SK-N-SH treated with all-trans-retinoic acid at 6 μM for 48 hours (cell line): ENCODE results near the gene RNF25.

Source experiments
- ATAC-seq: fragments of 200-7000 bp; cut with Tn5 transposase; 3 replicates; pipeline ENCODE4 v1.9.1; 2020; ENCODE audit warnings: mild to moderate bottlenecking, moderate library complexity
- ARNTL ChIP-seq: fragments of 450-650 bp; formaldehyde crosslinking; IDR thresholded peaks from 2 replicates; pipeline ENCODE4 v1.5.0; 2020; ENCODE audit warnings: low read depth, mild to moderate bottlenecking, moderate library complexity, borderline replicate concordance
- BACH2 ChIP-seq: fragments of 250-450 bp; sonication (Bioruptor Pico); IDR thresholded peaks from 2 replicates; pipeline ENCODE4 v1.9.0; 2021; ENCODE audit warnings: mild to moderate bottlenecking, borderline replicate concordance
- CSDC2 ChIP-seq: fragments of 250-450 bp; sonication (Bioruptor Pico); IDR thresholded peaks from 2 replicates; pipeline ENCODE4 v1.5.0; 2020; ENCODE audit warnings: mild to moderate bottlenecking, moderate library complexity
- ESRRG ChIP-seq: fragments of 250-450 bp; sonication (Bioruptor Pico); IDR thresholded peaks from 2 replicates; pipeline ENCODE4 v1.6.1; 2021; ENCODE audit warnings: mild to moderate bottlenecking
- GLIS3 ChIP-seq: fragments of 250-450 bp; sonication (Bioruptor Pico); IDR thresholded peaks from 2 replicates; pipeline ENCODE4 v1.5.0; 2020; ENCODE audit warnings: mild to moderate bottlenecking, moderate library complexity
- ISL1 ChIP-seq: fragments of 250-450 bp; sonication (Bioruptor Pico); IDR thresholded peaks from 2 replicates; pipeline ENCODE4 v2.1.2; 2022; ENCODE audit warnings: mild to moderate bottlenecking, moderate library complexity
- OSR1 ChIP-seq: fragments of 250-450 bp; sonication (Bioruptor Pico); IDR thresholded peaks from 2 replicates; pipeline ENCODE4 v1.8.0; 2022; ENCODE audit warnings: moderate library complexity, mild to moderate bottlenecking, inconsistent platforms
- PPARA ChIP-seq: fragments of 250-450 bp; sonication (Bioruptor Pico); IDR thresholded peaks from 2 replicates; pipeline ENCODE4 v1.5.0; 2020; ENCODE audit warnings: mild to moderate bottlenecking, borderline replicate concordance
- RARB ChIP-seq: fragments of 250-450 bp; sonication (Bioruptor Pico); IDR thresholded peaks from 2 replicates; pipeline ENCODE4 v1.8.0; 2021; ENCODE audit warnings: mild to moderate bottlenecking, moderate library complexity
- SNAI2 ChIP-seq: fragments of 250-450 bp; sonication (Bioruptor Pico); IDR thresholded peaks from 2 replicates; pipeline ENCODE4 v1.5.0; 2020; ENCODE audit warnings: mild to moderate bottlenecking, moderate library complexity
- TCF4 ChIP-seq: fragments of 250-450 bp; sonication (Bioruptor Pico); IDR thresholded peaks from 2 replicates; pipeline ENCODE4 v1.8.0; 2021; ENCODE audit warnings: mild to moderate bottlenecking, moderate library complexity, borderline replicate concordance
- TOX ChIP-seq: fragments of 250-450 bp; sonication (Bioruptor Pico); IDR thresholded peaks from 2 replicates; pipeline ENCODE4 v1.8.0; 2021; ENCODE audit warnings: mild to moderate bottlenecking, moderate library complexity, borderline replicate concordance
- ZC3H10 ChIP-seq: fragments of 250-450 bp; sonication (Bioruptor Pico); IDR thresholded peaks from 2 replicates; pipeline ENCODE4 v1.5.1; 2021; ENCODE audit warnings: mild to moderate bottlenecking, moderate library complexity
- ZFP3 ChIP-seq: fragments of 250-450 bp; sonication (Bioruptor Pico); IDR thresholded peaks from 2 replicates; pipeline ENCODE4 v1.5.0; 2020; ENCODE audit warnings: mild to moderate bottlenecking, moderate library complexity
- ZFP30 ChIP-seq: fragments of 450-650 bp; formaldehyde crosslinking; IDR thresholded peaks from 2 replicates; pipeline ENCODE4 v1.5.0; 2022; ENCODE audit warnings: mild to moderate bottlenecking, moderate library complexity
- ZNF565 ChIP-seq: fragments of 450-650 bp; formaldehyde crosslinking; conservative IDR thresholded peaks from 2 replicates; pipeline ENCODE4 v1.5.0; 2020; ENCODE audit warnings: low read depth, mild to moderate bottlenecking, moderate library complexity
- ZNF70 ChIP-seq: fragments of 450-650 bp; formaldehyde crosslinking; IDR thresholded peaks from 2 replicates; pipeline ENCODE4 v1.5.0; 2020; ENCODE audit warnings: mild to moderate bottlenecking, moderate library complexity
- ZNF8 ChIP-seq: fragments of 450-650 bp; formaldehyde crosslinking; IDR thresholded peaks from 2 replicates; pipeline ENCODE4 v1.5.0; 2020; ENCODE audit warnings: mild to moderate bottlenecking, moderate library complexity
- TF ChIP-seq, protein P1 (sequence below): fragments of 250-450 bp; sonication (Bioruptor Pico); IDR thresholded peaks from 2 replicates; pipeline ENCODE4 v1.8.0; 2020; ENCODE audit warnings: mild to moderate bottlenecking, moderate library complexity, borderline replicate concordance
- TF ChIP-seq, protein P2 (sequence below): fragments of 250-450 bp; sonication (Bioruptor Pico); IDR thresholded peaks from 2 replicates; pipeline ENCODE4 v1.8.0; 2021; ENCODE audit warnings: low read depth, mild to moderate bottlenecking, moderate library complexity, borderline replicate concordance
- TF ChIP-seq, protein P3 (sequence below): fragments of 250-450 bp; sonication (Bioruptor Pico); IDR thresholded peaks from 2 replicates; pipeline ENCODE4 v1.5.1; 2020; ENCODE audit warnings: low read depth, mild to moderate bottlenecking, moderate library complexity
- TF ChIP-seq, protein P4 (sequence below): fragments of 250-450 bp; sonication (Bioruptor Pico); IDR thresholded peaks from 2 replicates; pipeline ENCODE4 v1.5.1; 2021; ENCODE audit warnings: mild to moderate bottlenecking, moderate library complexity
- TF ChIP-seq, protein P5 (sequence below): fragments of 250-450 bp; sonication (Bioruptor Pico); IDR thresholded peaks from 2 replicates; pipeline ENCODE4 v1.5.0; 2020; ENCODE audit warnings: mild to moderate bottlenecking, moderate library complexity

Gene RNF25

DNA sequence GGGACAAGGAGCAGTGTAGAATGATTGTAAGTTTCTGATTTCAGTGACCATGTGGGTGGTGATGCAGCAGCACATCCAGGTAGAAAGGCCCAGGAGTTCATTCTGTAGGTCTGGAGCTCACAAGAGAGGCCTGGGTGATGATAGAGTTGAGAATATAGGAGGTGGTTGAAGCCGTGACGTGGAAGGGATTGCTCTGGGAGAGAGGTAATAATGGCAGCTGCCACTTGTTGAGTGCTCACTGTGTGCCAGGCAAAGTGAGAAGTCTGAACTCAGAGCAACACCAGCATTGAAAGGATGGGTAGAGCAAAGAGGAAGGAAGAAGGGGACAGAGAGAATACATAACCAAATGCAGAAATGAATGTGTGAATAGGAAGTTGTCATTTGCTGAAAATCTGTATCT, 42.1 kb upstream of the RNF25 start:
- TF ChIP-seq PPARA (CRISPR knock-in tag) (no peak), ISL1 (no peak), BACH2 (CRISPR knock-in tag) (no peak), ARNTL (CRISPR knock-in tag) (no peak), SNAI2 (CRISPR knock-in tag) (no peak), TCF4 (no peak), ZC3H10 (no peak), RARB (CRISPR knock-in tag) (no peak), GLIS3 (CRISPR knock-in tag) (no peak), ZFP30 (CRISPR knock-in tag) (no peak)
- TF ChIP-seq, protein P1, sequence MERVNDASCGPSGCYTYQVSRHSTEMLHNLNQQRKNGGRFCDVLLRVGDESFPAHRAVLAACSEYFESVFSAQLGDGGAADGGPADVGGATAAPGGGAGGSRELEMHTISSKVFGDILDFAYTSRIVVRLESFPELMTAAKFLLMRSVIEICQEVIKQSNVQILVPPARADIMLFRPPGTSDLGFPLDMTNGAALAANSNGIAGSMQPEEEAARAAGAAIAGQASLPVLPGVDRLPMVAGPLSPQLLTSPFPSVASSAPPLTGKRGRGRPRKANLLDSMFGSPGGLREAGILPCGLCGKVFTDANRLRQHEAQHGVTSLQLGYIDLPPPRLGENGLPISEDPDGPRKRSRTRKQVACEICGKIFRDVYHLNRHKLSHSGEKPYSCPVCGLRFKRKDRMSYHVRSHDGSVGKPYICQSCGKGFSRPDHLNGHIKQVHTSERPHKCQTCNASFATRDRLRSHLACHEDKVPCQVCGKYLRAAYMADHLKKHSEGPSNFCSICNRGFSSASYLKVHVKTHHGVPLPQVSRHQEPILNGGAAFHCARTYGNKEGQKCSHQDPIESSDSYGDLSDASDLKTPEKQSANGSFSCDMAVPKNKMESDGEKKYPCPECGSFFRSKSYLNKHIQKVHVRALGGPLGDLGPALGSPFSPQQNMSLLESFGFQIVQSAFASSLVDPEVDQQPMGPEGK (CRISPR knock-in tag), result no peak
- TF ChIP-seq, all 23 proteins: peak for 0

DNA sequence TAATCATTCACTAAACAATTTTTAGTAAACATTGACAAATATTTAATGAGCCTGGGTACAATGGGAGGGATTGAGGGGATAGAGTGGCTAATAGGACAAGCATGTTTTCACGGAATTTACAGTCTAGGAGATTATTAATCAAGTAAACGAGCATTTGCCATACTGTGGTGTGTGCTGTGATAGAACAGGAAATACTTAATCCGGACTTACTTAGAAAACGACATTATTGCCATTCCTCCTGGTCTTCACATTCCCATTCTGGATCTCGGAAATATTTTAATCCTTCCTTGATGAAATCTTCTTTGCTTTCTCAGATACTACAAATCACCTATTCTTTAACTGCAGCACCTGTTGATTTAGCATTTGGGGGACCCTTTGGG, 39.7 kb upstream of the RNF25 start:
- TF ChIP-seq PPARA (CRISPR knock-in tag), result no peak
- TF ChIP-seq, protein P2, sequence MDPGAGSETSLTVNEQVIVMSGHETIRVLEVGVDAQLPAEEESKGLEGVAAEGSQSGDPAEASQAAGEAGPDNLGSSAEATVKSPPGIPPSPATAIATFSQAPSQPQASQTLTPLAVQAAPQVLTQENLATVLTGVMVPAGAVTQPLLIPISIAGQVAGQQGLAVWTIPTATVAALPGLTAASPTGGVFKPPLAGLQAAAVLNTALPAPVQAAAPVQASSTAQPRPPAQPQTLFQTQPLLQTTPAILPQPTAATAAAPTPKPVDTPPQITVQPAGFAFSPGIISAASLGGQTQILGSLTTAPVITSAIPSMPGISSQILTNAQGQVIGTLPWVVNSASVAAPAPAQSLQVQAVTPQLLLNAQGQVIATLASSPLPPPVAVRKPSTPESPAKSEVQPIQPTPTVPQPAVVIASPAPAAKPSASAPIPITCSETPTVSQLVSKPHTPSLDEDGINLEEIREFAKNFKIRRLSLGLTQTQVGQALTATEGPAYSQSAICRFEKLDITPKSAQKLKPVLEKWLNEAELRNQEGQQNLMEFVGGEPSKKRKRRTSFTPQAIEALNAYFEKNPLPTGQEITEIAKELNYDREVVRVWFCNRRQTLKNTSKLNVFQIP, result no peak
- no peak for TF ChIP-seq ZFP30 (CRISPR knock-in tag)
- TF ChIP-seq ESRRG (CRISPR knock-in tag), result no peak
- no peak for TF ChIP-seq BACH2 (CRISPR knock-in tag)
- no peak for TF ChIP-seq GLIS3 (CRISPR knock-in tag)
- TF ChIP-seq OSR1 (CRISPR knock-in tag), result no peak
- TF ChIP-seq ZNF8 (CRISPR knock-in tag), result no peak
- TF ChIP-seq, protein P3, sequence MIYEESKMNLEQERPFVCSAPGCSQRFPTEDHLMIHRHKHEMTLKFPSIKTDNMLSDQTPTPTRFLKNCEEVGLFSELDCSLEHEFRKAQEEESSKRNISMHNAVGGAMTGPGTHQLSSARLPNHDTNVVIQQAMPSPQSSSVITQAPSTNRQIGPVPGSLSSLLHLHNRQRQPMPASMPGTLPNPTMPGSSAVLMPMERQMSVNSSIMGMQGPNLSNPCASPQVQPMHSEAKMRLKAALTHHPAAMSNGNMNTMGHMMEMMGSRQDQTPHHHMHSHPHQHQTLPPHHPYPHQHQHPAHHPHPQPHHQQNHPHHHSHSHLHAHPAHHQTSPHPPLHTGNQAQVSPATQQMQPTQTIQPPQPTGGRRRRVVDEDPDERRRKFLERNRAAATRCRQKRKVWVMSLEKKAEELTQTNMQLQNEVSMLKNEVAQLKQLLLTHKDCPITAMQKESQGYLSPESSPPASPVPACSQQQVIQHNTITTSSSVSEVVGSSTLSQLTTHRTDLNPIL, result no peak
- TF ChIP-seq ZFP3 (CRISPR knock-in tag), result no peak
- TF ChIP-seq, protein P1 (CRISPR knock-in tag), result no peak
- no peak for TF ChIP-seq ZNF70 (CRISPR knock-in tag)
- no peak for TF ChIP-seq ZNF565
- TF ChIP-seq RARB (CRISPR knock-in tag), result no peak
- TF ChIP-seq TOX (CRISPR knock-in tag), result no peak
- no peak for TF ChIP-seq ZC3H10
- no peak for TF ChIP-seq SNAI2 (CRISPR knock-in tag)
- no peak for TF ChIP-seq TCF4
- TF ChIP-seq, all 23 proteins: peak for 0
- ATAC-seq, result peak; percentile 31

More for the DNA sequence above, 42.1 kb upstream of the RNF25 start:
- ATAC-seq, result no peak

DNA sequence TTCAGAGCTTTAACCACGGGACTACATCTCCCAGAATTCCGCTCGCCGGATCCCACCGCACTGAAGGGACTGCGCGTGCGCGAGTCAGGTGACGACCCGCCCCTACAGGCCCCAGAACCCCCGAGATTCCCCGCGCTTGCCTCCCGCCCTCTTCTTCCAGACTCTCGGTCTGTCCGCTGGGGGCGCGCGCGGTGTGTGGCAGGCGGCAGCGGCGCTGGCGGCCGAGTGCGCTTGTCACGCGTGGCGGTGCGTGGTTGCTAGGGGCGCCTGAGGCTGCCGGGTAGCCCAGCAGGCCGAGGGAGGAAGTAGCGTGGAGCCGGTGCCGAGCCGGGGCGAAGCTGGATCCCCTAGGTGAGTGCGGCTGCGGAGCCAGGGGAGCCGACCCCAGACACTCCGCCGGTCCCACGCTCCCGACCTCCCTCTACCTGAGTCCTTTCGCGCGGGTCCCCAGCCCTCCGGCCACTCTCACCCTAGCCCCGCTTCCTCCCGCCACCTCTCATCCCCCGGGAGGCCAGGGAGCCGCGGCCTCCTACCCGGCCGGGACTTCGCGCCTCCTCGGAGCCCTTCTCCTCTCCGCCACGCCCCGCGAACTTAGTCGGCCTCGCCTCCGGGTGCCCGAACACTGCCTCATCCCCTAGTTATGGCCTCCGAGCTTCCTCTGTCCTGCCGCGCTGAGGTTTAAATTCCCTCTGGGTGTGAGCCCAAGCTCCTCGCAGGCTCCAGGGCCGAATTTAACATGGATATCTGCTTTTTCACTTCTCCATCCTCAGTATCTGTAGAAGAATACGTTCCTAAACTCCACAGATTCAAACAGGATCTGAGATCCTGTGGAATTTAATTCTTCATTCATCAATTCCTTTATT, 39.1 kb upstream of the RNF25 start, which contains the start of gene TTLL4:
TTLL4 (plus strand) TSS at position 149 of the 863 bp plus-strand sequence. CDS start 26,842 bp downstream, outside the sequence.
- peak; percentile 97 for ATAC-seq
- TF ChIP-seq GLIS3 (CRISPR knock-in tag) (no peak), ZFP3 (CRISPR knock-in tag) (peak; percentile 81)

DNA sequence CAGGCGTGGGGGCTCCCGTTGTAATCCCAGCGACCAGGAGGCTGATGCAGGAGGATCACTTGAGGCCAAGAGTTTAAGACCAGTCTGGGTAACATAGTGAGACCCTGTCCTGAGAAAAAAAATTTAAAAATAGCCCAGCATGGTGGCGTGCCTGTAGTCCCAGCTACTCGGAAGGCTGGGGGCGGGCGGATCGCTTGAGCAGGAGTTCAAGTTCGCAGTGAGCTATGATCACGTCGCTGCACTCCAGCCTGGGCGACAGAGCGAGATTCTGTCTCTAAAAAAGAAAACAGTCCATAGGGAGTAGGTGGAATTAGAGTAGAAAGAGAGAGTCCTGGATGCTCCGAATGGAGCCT, 38.5 kb upstream of the RNF25 start:
- ATAC-seq, result no peak
- TF ChIP-seq, protein P4, sequence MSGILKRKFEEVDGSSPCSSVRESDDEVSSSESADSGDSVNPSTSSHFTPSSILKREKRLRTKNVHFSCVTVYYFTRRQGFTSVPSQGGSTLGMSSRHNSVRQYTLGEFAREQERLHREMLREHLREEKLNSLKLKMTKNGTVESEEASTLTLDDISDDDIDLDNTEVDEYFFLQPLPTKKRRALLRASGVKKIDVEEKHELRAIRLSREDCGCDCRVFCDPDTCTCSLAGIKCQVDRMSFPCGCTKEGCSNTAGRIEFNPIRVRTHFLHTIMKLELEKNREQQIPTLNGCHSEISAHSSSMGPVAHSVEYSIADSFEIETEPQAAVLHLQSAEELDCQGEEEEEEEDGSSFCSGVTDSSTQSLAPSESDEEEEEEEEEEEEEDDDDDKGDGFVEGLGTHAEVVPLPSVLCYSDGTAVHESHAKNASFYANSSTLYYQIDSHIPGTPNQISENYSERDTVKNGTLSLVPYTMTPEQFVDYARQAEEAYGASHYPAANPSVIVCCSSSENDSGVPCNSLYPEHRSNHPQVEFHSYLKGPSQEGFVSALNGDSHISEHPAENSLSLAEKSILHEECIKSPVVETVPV (CRISPR knock-in tag), result no peak
- no peak for TF ChIP-seq TOX (CRISPR knock-in tag)
- TF ChIP-seq SNAI2 (CRISPR knock-in tag), result no peak
- no peak for TF ChIP-seq ZC3H10
- TF ChIP-seq ZNF8 (CRISPR knock-in tag), result no peak
- no peak for TF ChIP-seq CSDC2
- TF ChIP-seq, protein P5, sequence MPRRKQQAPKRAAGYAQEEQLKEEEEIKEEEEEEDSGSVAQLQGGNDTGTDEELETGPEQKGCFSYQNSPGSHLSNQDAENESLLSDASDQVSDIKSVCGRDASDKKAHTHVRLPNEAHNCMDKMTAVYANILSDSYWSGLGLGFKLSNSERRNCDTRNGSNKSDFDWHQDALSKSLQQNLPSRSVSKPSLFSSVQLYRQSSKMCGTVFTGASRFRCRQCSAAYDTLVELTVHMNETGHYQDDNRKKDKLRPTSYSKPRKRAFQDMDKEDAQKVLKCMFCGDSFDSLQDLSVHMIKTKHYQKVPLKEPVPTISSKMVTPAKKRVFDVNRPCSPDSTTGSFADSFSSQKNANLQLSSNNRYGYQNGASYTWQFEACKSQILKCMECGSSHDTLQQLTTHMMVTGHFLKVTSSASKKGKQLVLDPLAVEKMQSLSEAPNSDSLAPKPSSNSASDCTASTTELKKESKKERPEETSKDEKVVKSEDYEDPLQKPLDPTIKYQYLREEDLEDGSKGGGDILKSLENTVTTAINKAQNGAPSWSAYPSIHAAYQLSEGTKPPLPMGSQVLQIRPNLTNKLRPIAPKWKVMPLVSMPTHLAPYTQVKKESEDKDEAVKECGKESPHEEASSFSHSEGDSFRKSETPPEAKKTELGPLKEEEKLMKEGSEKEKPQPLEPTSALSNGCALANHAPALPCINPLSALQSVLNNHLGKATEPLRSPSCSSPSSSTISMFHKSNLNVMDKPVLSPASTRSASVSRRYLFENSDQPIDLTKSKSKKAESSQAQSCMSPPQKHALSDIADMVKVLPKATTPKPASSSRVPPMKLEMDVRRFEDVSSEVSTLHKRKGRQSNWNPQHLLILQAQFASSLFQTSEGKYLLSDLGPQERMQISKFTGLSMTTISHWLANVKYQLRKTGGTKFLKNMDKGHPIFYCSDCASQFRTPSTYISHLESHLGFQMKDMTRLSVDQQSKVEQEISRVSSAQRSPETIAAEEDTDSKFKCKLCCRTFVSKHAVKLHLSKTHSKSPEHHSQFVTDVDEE, result no peak
- no peak for TF ChIP-seq RARB (CRISPR knock-in tag)
- no peak for TF ChIP-seq ESRRG (CRISPR knock-in tag)
- TF ChIP-seq BACH2 (CRISPR knock-in tag), result no peak
- TF ChIP-seq PPARA (CRISPR knock-in tag), result no peak
